ENCODE results near the gene SRSF8. TPM values are rescaled to one million over a fixed set of nuclear protein-coding genes. Genes with fewer than 3 reads are reported as not detected.
"Not testable (repeated sequence)": the region's sequence is repeated elsewhere in the genome, so short reads cannot be mapped to it uniquely, and the experiment has no call there.

Gene SRSF8
- total and polyA plus RNA-seq, 2 donors (not counting 1 experiment from before 2014, with no cell fraction given), result 44.4 to 69.5 TPM

GRCh38 chr11:95035316-95035715 is 31.4 kb upstream of the SRSF8 start:
- ATAC-seq (ENCODE audit: low read depth), result no peak
- TF ChIP-seq CTCF (IDR thresholded peaks at IDR 0.05) (no peak), EZH2 (IDR thresholded peaks at IDR 0.05; ENCODE audit: borderline replicate concordance, insufficient read depth, low read depth, low read length, poor library complexity, severe bottlenecking) (no peak)
- no peaks in the 10 kb centered on the region for H4K20me1 ChIP-seq (ENCODE audit: control insufficient read depth, insufficient read depth, low read length, poor library complexity, severe bottlenecking)

GRCh38 chr11:95037356-95038035 is 29.2 kb upstream of the SRSF8 start:
- H3K4me1 Mint-ChIP-seq; CTCF ChIA-PET; H3K36me3 ChIP-seq (replicated peaks in 1 of 2; ENCODE audit: control extremely low read depth in 1 of 2, control insufficient read depth in 1 of 2, extremely low read depth in 1 of 2, insufficient read depth in 2 of 2, low read length in 1 of 2); H4K20me1 ChIP-seq (ENCODE audit: control insufficient read depth, insufficient read depth, low read length, poor library complexity, severe bottlenecking); H3K27ac Mint-ChIP-seq; H3K79me2 ChIP-seq (ENCODE audit: control insufficient read depth, insufficient read depth, low read length); H3K9me3 ChIP-seq (ENCODE audit: control extremely low read depth in 1 of 3, control insufficient read depth in 2 of 3, insufficient read depth in 1 of 3, low read length in 2 of 3); H3K4me2 ChIP-seq (replicated peaks; ENCODE audit: low read depth, low read length, poor library complexity, severe bottlenecking); POLR2A ChIA-PET; H3K27ac ChIP-seq (ENCODE audit: low read length in 2 of 2); H3K9me3 Mint-ChIP-seq (ENCODE audit: insufficient read depth); intact Hi-C loops (cut with micrococcal nuclease); H3K4me1 ChIP-seq (ENCODE audit: control insufficient read depth in 2 of 2, insufficient read depth in 2 of 2, low read length in 2 of 2): not testable (repeated sequence)
- Histone ChIP-seq H3K27me3 (replicated peaks in 1 of 4; ENCODE audit: control extremely low read depth in 1 of 4, control insufficient read depth in 3 of 4, insufficient read depth in 4 of 4, low read length in 3 of 4) (peaks cover 0 to 11% (median 7%) of the 10 kb centered on the region in 4 experiments), H2AFZ (ENCODE audit: insufficient read depth, low read depth, low read length, poor library complexity, severe bottlenecking) (peak overlapping the region; percentile 42), H3K9ac (ENCODE audit: low read length) (peak overlapping the region; percentile 26), H3K4me3 (ENCODE audit: control extremely low read depth in 1 of 5, extremely low read depth in 1 of 5, insufficient read depth in 1 of 5, low read depth in 2 of 5, low read length in 4 of 5) (peak overlapping the region in 2 of 5 experiments; percentile 33 to 36)
- peaks cover 33% of the 10 kb centered on the region for H3K27me3 Mint-ChIP-seq
- H3K4me3 Mint-ChIP-seq, result peak overlapping the region; percentile 38
- DNase-seq (peak; percentile 27), ATAC-seq (ENCODE audit: low read depth) (peak; percentile 31)
- 35% methylated on average over 71 of the region's 71 CpGs for WGBS (ENCODE audit: insufficient coverage)

More at GRCh38 chr11:95035316-95035715, 31.4 kb upstream of the SRSF8 start:
- H3K9me3 Mint-ChIP-seq (ENCODE audit: insufficient read depth), result no peaks in the 10 kb centered on the region
- peaks cover 0 to 3% (median 0%) of the 10 kb centered on the region in 3 donors for H3K9me3 ChIP-seq (ENCODE audit: control extremely low read depth in 1 of 3, control insufficient read depth in 2 of 3, insufficient read depth in 1 of 3, low read length in 2 of 3)
- H3K27ac ChIP-seq (ENCODE audit: low read length in 2 of 2), result no peak overlapping the region
- H3K27me3 ChIP-seq (replicated peaks in 1 of 4; ENCODE audit: control extremely low read depth in 1 of 4, control insufficient read depth in 3 of 4, insufficient read depth in 4 of 4, low read length in 3 of 4), result peaks cover 0 to 10% (median 8%) of the 10 kb centered on the region in 4 experiments
- intact Hi-C loops (cut with micrococcal nuclease), result no loop called here
- H3K4me2 ChIP-seq (replicated peaks; ENCODE audit: low read depth, low read length, poor library complexity, severe bottlenecking), result no peak overlapping the region
- POLR2A ChIA-PET, result no interaction called here
- CTCF ChIA-PET, result interaction anchor here (1.2 kb wide), 1 partner anchor 31 kb away, joined by 3 read pairs; the partner anchor contains the start of gene SRSF8
- 63% methylated on average over 2 of the region's 2 CpGs for WGBS (ENCODE audit: insufficient coverage)
- no peak overlapping the region for H3K9ac ChIP-seq (ENCODE audit: low read length)
- H3K4me1 ChIP-seq (ENCODE audit: control insufficient read depth in 2 of 2, insufficient read depth in 2 of 2, low read length in 2 of 2), result no peaks in the 10 kb centered on the region
- no peak overlapping the region for H3K4me3 Mint-ChIP-seq
- H2AFZ ChIP-seq (ENCODE audit: insufficient read depth, low read depth, low read length, poor library complexity, severe bottlenecking), result no peak overlapping the region
- H3K4me1 Mint-ChIP-seq, result no peaks in the 10 kb centered on the region
- H3K27ac Mint-ChIP-seq, result no peak overlapping the region
- DNase-seq, result no peak
- H3K79me2 ChIP-seq (ENCODE audit: control insufficient read depth, insufficient read depth, low read length), result no peaks in the 10 kb centered on the region
- no peaks in the 10 kb centered on the region for H3K36me3 ChIP-seq (replicated peaks in 1 of 2; ENCODE audit: control extremely low read depth in 1 of 2, control insufficient read depth in 1 of 2, extremely low read depth in 1 of 2, insufficient read depth in 2 of 2, low read length in 1 of 2)
- H3K4me3 ChIP-seq (ENCODE audit: control extremely low read depth in 1 of 5, extremely low read depth in 1 of 5, insufficient read depth in 1 of 5, low read depth in 2 of 5, low read length in 4 of 5), result no peak overlapping the region
- H3K27me3 Mint-ChIP-seq, result peaks cover 27% of the 10 kb centered on the region

All from B cell (primary cell).